Hepatocyte (in vitro differentiated cells): Measurements from ENCODE around the gene MTA2. TPM values are rescaled to one million over a fixed set of nuclear protein-coding genes. Genes with fewer than 3 reads are reported as not detected.

Experiments used
- DNase-seq: peaks from one replicate; pipeline ENCODE4 v3.0.0-alpha.2; 2016; ENCODE audit warnings: low spot score
- H2AFZ ChIP-seq: fragments of 200-600 bp; sonication (generic); 2 replicates; pipeline ENCODE4 v1.6.0; 2016; ENCODE audit warnings: antibody characterized with exemption, mild to moderate bottlenecking
- H3K27ac ChIP-seq: fragments of 200-600 bp; sonication (generic); 2 replicates; pipeline ENCODE4 v1.5.1; 2016; ENCODE audit warnings: mild to moderate bottlenecking
- H3K27me3 ChIP-seq: fragments of 200-600 bp; sonication (generic); 2 replicates; pipeline ENCODE4 v1.6.1; 2016
- H3K36me3 ChIP-seq: fragments of 200-600 bp; sonication (generic); replicated peaks from 2 replicates; pipeline ENCODE4 v1.5.1; 2016; ENCODE audit warnings: low read depth; ENCODE audit not compliant: insufficient read depth
- H3K4me1 ChIP-seq: fragments of 200-600 bp; sonication (generic); 2 replicates; pipeline ENCODE4 v1.5.1; 2016; ENCODE audit warnings: mild to moderate bottlenecking, moderate library complexity; ENCODE audit not compliant: insufficient read depth
- H3K4me2 ChIP-seq: fragments of 200-600 bp; sonication (generic); 2 replicates; pipeline ENCODE4 v1.6.0; 2016
- H3K4me3 ChIP-seq: fragments of 200-600 bp; sonication (generic); 2 replicates; pipeline ENCODE4 v1.5.1; 2016; ENCODE audit warnings: mild to moderate bottlenecking
- H3K79me2 ChIP-seq: fragments of 200-600 bp; sonication (generic); 2 replicates; pipeline ENCODE4 v1.6.0; 2017; ENCODE audit warnings: mild to moderate bottlenecking
- H3K9me2 ChIP-seq: fragments of 200-600 bp; sonication (generic); replicated peaks from 2 replicates; pipeline ENCODE4 v1.6.0; 2017; ENCODE audit warnings: mild to moderate bottlenecking; ENCODE audit not compliant: insufficient read depth
- H3K9me3 ChIP-seq: fragments of 200-600 bp; sonication (generic); 2 replicates; pipeline ENCODE4 v1.5.1; 2016; ENCODE audit warnings: low read depth, mild to moderate bottlenecking
- H4K20me1 ChIP-seq: fragments of 200-600 bp; sonication (generic); 2 replicates; pipeline ENCODE4 v1.6.0; 2016; ENCODE audit warnings: mild to moderate bottlenecking; ENCODE audit not compliant: insufficient read depth, poor library complexity, severe bottlenecking
- EZH2 ChIP-seq: fragments of 200-600 bp; sonication (generic); IDR thresholded peaks from 2 replicates; pipeline ENCODE4 v1.6.1; 2016; ENCODE audit warnings: antibody characterized with exemption, mild to moderate bottlenecking, borderline replicate concordance
- EZH2phosphoT487 ChIP-seq: fragments of 200-600 bp; sonication (generic); IDR thresholded peaks from one replicate; pipeline ENCODE4 v1.6.1; 2018; ENCODE audit warnings: antibody characterized with exemption, mild to moderate bottlenecking, low read depth, moderate library complexity; ENCODE audit not compliant: unreplicated experiment, severe bottlenecking
- WGBS: methylation state at CpG from one replicate; pipeline ENCODE4 v1.1.6; 2016; ENCODE audit warnings: low lambda C conversion rate; ENCODE audit errors: missing lambda C conversion rate; 5-methylcytosine and 5-hydroxymethylcytosine counted together
- polyA plus RNA-seq: library from polyadenylated mRNA; unstranded; fragments of >200 nt; fragmentation: Nextera tagmentation; extraction: Ambion mirVana; gene quantifications from 2 replicates; pipeline ENCODE4 v1.2.1, GENCODE V29; 2016
- total RNA-seq: library from RNA; depleted of rRNA; stranded (reverse); fragments of >200 nt; gene quantifications from 2 replicates; pipeline ENCODE4 v1.2.3, GENCODE V29; 2014
- TF ChIP-seq, protein P1 (sequence below): fragments of 200-600 bp; sonication (generic); IDR thresholded peaks from 2 replicates; pipeline ENCODE4 v1.5.1; 2016; ENCODE audit warnings: antibody characterized with exemption, mild to moderate bottlenecking; ENCODE audit not compliant: poor library complexity

The MTA2 gene
- total and polyA plus RNA-seq, 2 experiments from 2014 or later: 25.6 to 53.1 TPM

DNA sequence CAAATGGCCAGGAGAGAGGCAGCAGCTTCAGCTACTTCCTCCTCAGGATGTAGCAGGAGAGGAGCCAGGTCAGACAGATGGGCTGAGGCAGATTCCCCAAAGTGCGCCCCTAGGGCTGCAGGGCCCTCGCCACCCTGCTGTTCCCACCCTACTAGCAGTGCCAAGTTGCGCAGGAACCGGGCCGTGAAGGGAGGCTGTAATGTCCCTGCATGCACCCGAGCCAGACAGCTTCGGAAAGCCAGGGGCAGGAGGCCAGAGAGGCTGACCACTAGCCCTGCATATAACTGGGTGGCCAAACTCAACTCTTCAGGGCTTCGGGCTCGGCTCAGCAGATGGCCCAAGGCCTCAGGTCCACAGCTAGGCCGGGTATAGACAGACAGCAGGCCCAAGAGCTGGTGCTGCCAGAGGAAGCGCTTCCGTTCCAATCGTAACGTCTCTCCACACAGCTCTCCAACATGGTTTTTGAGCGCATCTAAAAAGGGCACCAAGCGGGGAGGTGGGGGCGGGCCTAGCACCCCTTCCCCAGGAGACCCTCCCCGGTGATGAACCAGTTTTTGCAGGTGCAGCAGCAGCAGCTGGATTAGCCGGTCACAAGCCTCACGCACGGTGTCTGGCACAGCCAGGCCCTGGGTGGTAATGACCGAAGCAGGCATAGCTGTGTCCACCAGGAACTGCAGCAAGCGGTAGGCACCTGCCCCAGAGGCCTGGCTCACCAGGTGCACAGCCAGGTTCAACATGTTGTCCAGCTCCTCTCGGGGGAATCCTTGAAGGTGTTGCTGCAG is 46.7 kb upstream of the MTA2 start:
- TF ChIP-seq, protein P1, sequence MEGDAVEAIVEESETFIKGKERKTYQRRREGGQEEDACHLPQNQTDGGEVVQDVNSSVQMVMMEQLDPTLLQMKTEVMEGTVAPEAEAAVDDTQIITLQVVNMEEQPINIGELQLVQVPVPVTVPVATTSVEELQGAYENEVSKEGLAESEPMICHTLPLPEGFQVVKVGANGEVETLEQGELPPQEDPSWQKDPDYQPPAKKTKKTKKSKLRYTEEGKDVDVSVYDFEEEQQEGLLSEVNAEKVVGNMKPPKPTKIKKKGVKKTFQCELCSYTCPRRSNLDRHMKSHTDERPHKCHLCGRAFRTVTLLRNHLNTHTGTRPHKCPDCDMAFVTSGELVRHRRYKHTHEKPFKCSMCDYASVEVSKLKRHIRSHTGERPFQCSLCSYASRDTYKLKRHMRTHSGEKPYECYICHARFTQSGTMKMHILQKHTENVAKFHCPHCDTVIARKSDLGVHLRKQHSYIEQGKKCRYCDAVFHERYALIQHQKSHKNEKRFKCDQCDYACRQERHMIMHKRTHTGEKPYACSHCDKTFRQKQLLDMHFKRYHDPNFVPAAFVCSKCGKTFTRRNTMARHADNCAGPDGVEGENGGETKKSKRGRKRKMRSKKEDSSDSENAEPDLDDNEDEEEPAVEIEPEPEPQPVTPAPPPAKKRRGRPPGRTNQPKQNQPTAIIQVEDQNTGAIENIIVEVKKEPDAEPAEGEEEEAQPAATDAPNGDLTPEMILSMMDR: no peak
- TF ChIP-seq EZH2: no peak
- TF ChIP-seq EZH2phosphoT487: no peak
- H3K36me3 ChIP-seq: no peaks in the 10 kb centered on the region
- 99% methylated on average over 24 of the region's 24 CpGs for WGBS
- no peaks in the 10 kb centered on the region for H3K27me3 ChIP-seq
- no peaks in the 10 kb centered on the region for H4K20me1 ChIP-seq
- H3K27ac ChIP-seq: no peak overlapping the region
- H3K4me3 ChIP-seq: no peak overlapping the region
- H2AFZ ChIP-seq: no peak overlapping the region
- peaks cover 56% of the 10 kb centered on the region for H3K79me2 ChIP-seq
- no peaks in the 10 kb centered on the region for H3K9me2 ChIP-seq
- no peak overlapping the region for H3K4me2 ChIP-seq
- DNase-seq: no peak
- H3K4me1 ChIP-seq: peaks cover 4% of the 10 kb centered on the region
- H3K9me3 ChIP-seq: no peaks in the 10 kb centered on the region

DNA sequence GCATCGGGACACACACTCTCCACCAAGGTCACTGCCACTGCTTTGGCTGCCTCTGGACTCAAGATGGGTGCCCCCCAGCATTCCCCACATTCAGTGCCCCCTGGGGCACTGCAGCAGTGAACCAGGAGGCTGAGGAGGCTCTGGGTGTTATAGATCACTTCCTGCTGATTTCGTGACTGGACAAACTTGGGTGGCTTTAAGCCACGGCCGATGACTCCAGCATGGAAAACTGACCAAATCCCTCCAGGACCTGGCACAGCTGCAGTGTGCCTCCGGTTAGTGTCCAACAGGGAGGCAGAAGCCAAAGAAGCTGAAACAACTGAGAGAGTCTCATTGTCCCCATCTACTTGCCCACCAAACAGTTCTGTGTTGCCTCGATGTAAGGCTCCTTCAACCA is 45.9 kb upstream of the MTA2 start:
- DNase-seq: no peak
- no peaks in the 10 kb centered on the region for H3K9me3 ChIP-seq
- TF ChIP-seq EZH2 (no peak), EZH2phosphoT487 (no peak)
- TF ChIP-seq, protein P1: no peak
- H3K27me3 ChIP-seq: no peaks in the 10 kb centered on the region
- no peaks in the 10 kb centered on the region for H3K9me2 ChIP-seq
- H3K4me3 ChIP-seq: no peak overlapping the region
- H3K4me2 ChIP-seq: no peak overlapping the region
- no peak overlapping the region for H3K27ac ChIP-seq
- WGBS: 95% methylated on average over 6 of the region's 6 CpGs
- H2AFZ ChIP-seq: no peak overlapping the region
- no peaks in the 10 kb centered on the region for H4K20me1 ChIP-seq
- H3K79me2 ChIP-seq: peaks cover 59% of the 10 kb centered on the region
- H3K36me3 ChIP-seq: no peaks in the 10 kb centered on the region
- peaks cover 4% of the 10 kb centered on the region for H3K4me1 ChIP-seq

DNA sequence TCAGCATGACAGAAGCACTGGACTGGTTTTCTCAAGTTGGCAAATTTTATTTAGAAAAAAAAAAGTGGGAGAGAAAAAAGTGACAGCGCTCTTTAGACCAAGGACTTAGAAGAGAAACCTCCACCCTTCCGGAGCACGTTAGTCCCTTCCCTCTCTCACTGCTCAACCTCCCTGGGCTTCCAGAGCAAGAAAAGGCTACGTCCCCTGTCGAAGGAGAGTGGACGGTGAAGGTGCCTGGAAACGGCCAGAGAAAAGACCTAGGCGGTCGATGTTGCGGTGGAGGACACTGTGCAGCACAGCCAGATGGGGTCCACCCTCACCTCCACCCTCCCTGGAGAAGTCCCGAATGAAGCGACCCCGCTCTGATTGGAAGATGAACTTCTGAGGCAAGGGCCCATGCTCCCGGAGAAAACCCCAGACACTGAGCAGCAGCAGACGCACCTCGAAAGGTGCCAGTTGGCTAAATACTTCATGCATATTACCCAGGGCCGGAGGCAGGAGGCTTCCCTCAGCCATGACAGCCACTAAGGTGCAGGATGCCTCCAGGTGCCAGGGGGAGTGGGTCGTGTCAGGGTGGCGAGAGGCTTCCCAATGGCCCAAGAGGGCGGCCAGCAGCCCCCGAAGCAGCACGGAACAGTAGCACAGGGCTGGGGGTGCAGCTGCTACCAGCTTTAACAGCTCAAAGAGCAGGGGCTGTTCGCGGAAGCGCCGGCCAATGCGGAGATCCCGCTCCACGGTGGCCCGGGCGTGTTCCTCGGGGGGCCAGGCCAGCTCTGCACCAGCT is 45.4 kb upstream of the MTA2 start:
- DNase-seq: no peak
- Histone ChIP-seq H3K36me3 (no peaks in the 10 kb centered on the region), H3K4me1 (peaks cover 4% of the 10 kb centered on the region), H3K9me2 (no peaks in the 10 kb centered on the region), H3K4me3 (no peak overlapping the region), H2AFZ (no peak overlapping the region), H3K27ac (peak overlapping the region; percentile 39), H3K4me2 (peak overlapping the region; percentile 52), H3K27me3 (no peaks in the 10 kb centered on the region), H3K79me2 (peaks cover 59% of the 10 kb centered on the region), H3K9me3 (no peaks in the 10 kb centered on the region), H4K20me1 (no peaks in the 10 kb centered on the region)
- TF ChIP-seq, protein P1: no peak
- TF ChIP-seq EZH2phosphoT487: no peak
- no peak for TF ChIP-seq EZH2
- WGBS: 76% methylated on average over 32 of the region's 32 CpGs
